Cardiac fibroblast (primary cell): ENCODE data around the gene TMSB15C.
"Not testable (repeated sequence)": the region's sequence is repeated elsewhere in the genome, so short reads cannot be mapped to it uniquely, and the experiment has no call there.

Experiments
- DNase-seq, 2 donors: peaks; one replicate each; pipeline versions ENCODE4 v3.0.0 to v3.0.0-alpha.2; 2010; ENCODE audit warnings: low read depth in 2 of 2
- H3K4me3 ChIP-seq, 2 donors: replicated peaks in 1 of 2; 1 replicate in 1 of 2; 2 replicates in 1 of 2; pipeline ENCODE4 v1.5.1; 2011; ENCODE audit warnings: low read depth in 2 of 2, low read length in 2 of 2, mild to moderate bottlenecking in 2 of 2, moderate library complexity in 1 of 2
- TF ChIP-seq, protein P1 (sequence below): IDR thresholded peaks from one replicate; pipeline ENCODE4 v1.5.1; 2011; ENCODE audit warnings: low read depth, mild to moderate bottlenecking, low read length, inconsistent platforms

TMSB15C gene

DNA sequence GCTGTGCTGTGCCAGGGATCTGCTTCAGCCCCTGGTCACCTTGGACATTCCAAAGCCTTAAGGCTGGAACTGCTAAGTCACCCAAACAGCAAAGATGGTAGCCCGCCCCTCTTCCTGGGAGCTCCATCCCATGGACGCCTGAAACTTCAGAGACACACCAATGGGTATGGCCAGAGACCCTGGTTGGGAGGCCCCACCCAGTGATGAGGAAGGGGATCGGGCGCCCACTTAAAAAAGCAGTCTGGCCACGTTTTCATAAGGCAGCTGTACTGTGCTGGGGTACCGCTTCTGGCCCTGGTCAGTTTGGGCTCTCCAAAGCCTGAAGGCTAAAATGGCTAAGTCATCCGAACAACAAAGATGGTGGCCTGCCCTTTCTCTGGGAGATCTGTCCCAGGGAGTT, 9.4 kb upstream of the TMSB15C start:
- no peak for DNase-seq
- TF ChIP-seq, protein P1, sequence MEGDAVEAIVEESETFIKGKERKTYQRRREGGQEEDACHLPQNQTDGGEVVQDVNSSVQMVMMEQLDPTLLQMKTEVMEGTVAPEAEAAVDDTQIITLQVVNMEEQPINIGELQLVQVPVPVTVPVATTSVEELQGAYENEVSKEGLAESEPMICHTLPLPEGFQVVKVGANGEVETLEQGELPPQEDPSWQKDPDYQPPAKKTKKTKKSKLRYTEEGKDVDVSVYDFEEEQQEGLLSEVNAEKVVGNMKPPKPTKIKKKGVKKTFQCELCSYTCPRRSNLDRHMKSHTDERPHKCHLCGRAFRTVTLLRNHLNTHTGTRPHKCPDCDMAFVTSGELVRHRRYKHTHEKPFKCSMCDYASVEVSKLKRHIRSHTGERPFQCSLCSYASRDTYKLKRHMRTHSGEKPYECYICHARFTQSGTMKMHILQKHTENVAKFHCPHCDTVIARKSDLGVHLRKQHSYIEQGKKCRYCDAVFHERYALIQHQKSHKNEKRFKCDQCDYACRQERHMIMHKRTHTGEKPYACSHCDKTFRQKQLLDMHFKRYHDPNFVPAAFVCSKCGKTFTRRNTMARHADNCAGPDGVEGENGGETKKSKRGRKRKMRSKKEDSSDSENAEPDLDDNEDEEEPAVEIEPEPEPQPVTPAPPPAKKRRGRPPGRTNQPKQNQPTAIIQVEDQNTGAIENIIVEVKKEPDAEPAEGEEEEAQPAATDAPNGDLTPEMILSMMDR = no peak
- no peak overlapping the region for H3K4me3 ChIP-seq

DNA sequence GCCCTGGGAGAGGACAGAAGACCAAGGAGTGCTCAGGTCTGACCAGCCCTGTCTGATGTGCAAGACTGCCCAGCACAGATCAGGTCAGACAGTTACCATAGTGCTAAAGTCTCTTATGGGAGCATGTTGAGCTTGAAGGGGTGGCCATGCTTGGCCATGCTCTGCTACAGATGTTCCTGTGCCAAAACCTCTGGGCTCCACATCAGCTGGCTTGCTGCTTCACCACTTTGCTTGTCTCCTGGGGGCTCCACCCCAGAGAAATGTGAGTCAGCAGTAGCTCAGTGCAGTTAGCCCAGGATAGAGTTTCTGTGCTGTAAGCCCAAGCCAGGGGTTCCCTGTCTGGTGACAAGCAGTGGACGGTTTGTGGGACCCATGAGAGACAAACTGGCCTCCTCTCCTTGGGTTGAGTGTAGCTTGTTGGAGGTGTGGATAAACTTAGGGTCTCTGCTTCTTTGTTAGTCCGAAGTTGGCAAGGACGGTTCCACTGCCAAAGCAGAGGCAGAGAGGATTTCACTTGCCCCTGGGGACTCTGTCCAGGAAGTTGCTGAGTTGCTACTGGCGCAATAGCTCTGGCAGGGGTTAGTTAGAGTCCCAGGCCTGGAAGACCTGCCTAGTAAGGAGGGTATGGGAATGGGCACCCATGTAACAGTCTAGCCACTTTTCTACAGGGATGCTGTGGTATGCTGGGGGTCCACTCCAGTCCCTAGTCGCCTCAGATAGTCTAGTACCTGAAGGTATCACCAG, 8.7 kb upstream of the TMSB15C start:
- TF ChIP-seq, protein P1 = no peak
- H3K4me3 ChIP-seq = no peak overlapping the region
- DNase-seq = peak in 1 of 2 donors; percentile 52

DNA sequence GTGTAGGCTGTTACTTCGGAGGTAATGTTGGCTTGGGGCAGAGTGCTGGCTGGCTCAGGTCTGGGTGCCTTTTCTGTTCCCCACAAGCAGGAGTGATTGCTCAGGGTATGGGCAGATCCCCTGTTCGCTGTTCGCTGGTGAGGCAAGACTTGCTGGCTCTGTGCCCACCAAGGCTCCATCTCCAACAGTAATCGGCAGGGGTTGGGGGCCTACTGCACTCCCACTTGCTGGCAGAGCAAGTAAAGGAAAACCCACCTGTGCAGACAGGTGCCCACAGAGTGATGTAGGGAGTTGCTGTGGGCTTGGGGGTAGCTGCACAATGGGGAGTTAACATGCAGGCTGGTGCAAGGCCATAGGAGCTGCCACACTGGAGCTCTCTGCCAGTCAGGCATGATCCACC, 8.0 kb upstream of the TMSB15C start:
- H3K4me3 ChIP-seq = no peak overlapping the region
- TF ChIP-seq, protein P1 = no peak
- no peak for DNase-seq

DNA sequence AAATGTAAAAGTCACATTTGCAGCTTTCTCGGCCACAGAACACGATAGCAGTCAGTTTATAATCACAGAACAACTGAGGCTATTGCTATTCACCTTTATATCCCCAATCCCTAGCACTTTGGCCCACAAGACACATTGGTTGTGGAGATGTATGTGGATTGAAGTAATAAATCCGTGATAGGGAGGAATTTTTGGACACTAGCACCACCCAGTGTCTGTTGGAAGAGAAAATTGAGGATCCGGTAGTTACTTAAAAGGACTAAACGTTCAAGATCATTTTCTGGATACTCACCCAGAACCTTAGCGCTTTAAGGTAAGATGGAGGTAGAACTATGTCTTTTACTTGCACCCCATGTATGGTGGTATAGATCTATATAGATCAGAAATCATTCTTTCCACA, 1.8 kb upstream of the TMSB15C start:
- DNase-seq = not testable (repeated sequence)

DNA sequence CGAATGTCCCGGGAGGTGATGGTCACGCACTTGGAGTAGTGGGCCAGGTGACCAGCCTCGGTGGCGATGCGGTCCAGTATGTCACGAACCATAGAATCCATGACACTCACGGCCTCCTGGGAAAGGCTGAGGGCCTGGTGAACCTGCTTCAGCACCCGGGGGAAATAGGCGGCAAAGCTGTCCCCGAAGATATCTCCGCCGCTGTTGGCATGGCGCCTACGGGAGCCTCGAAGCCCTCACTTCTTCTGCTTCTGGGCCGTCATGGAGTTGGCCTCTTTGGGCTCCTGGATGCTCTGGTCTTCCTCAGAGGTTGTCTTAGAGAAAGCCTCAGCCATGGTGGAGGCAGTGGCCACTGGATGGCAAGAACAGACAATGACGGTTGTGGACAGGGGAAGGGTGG, 13.4 kb downstream of the TMSB15C start:
- not testable (repeated sequence) for DNase-seq

More for the DNA sequence above, 1.8 kb upstream of the TMSB15C start:
- not testable (repeated sequence) for H3K4me3 ChIP-seq

DNA sequence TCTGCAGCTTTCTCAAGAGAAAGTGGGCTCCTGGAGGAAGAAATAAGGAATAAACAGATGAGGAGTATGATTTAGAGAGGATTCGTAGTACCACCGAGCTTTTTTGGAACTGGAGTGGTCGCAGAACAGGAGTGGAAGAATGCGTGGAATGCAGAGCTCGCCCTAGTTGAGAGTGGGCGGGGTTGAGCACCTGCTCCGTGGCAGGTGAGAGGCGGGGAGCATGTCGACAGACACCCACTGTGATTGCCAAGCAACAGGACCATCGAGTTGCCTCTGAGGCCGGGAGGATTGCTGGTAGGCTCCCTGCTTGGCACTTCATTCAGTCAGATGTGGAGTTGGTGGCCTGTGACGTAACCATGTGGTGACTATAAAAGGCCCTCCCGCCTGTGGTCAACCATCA, 21.1 kb downstream of the TMSB15C start:
- not testable (repeated sequence) for DNase-seq

More for the DNA sequence above, 13.4 kb downstream of the TMSB15C start:
- H3K4me3 ChIP-seq = not testable (repeated sequence)

DNA sequence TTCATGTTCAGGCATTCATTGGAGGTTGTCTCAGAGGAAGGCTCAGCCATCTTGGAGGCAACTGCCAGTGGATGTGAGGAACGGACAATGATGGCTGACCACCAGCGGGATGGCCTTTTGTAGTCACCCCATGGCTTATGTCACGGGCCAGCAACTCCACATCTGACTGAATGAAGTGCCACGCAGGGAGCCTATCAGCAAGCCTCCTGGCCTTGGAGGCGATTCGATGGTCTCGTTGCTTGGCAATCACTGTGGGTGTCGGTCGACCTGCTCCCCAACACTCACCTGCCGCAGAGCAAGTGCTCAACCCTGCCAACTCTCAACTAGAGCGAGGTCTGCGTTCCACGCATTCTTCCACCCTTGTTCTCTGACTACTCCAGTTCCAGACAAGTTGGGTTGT, 28.9 kb downstream of the TMSB15C start:
- no peak overlapping the region for H3K4me3 ChIP-seq
- TF ChIP-seq, protein P1 = no peak
- no peak for DNase-seq

More for the DNA sequence above, 21.1 kb downstream of the TMSB15C start:
- H3K4me3 ChIP-seq = not testable (repeated sequence)

DNA sequence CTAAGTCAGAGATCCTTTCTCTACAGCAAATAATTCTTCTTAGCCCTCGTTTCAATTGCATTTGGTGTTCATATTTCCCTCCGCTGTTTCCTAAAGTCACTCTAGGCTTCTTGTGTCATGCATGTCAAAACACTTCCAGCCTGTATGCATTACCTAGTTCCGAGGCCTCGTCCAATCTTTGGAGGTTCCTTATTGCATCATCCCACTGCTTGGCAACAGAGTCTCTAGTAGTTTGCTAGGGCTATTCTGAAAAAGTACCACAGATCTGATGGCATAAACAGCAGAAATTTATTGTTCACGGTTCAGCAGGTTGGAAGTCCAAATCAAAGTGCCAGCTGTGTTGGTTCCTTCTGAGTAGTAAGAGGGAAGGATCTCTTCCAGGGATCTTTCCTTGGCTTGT, 30.4 kb downstream of the TMSB15C start:
- DNase-seq = no peak
- TF ChIP-seq, protein P1 = no peak
- no peak overlapping the region for H3K4me3 ChIP-seq
